K562 (cell line): ENCODE measurements around the gene CUEDC2. TPM values are rescaled to one million over a fixed set of nuclear protein-coding genes. Genes with fewer than 3 reads are reported as not detected.

Experiments used
- ATAC-seq: fragments of 200-7000 bp; cut with Tn5 transposase; 3 replicates; pipeline ENCODE4 v1.9.1; 2020; ENCODE audit warnings: moderate library complexity
- BruUV-seq: library from RNA; stranded (reverse); fragments of 400-500 nt; replicated peaks from 2 replicates; lab custom pipeline; 2021; lab: Mats Ljungman, UMichigan
- CTCF ChIA-PET: fragments of 300-600 bp; formaldehyde crosslinking; extraction: SDS; loops from one replicate; lab custom pipeline; 2021; ENCODE audit warnings: low intra/inter-chr PET ratio; lab: Yijun Ruan, JAX
- POLR2A ChIA-PET: fragments of 300-600, 350-650 bp; sonication (Branson Sonifier 250); formaldehyde crosslinking; extraction: SDS; loops from one replicate; lab custom pipeline; 2021; ENCODE audit warnings: antibody characterized with exemption, inconsistent platforms; lab: Yijun Ruan, JAX
- DNase-seq, 4 experiments: peaks; one replicate each; pipeline versions ENCODE4 v3.0.0 to v3.0.0-alpha.2; 2011 to 2018; ENCODE audit warnings: low spot score in 3 of 4, mixed read lengths in 3 of 4; ENCODE audit errors: extremely low read depth in 1 of 4
- FAIRE-seq: peaks from 2 replicates; lab custom pipeline; 2011; peaks lifted over from hg19 to GRCh38; lab: Jason Lieb, UNC
- H2AFZ ChIP-seq: 2 replicates; pipeline ENCODE4 v1.6.0; 2011; ENCODE audit warnings: low read depth, low read length, control low read depth, inconsistent platforms
- H3K27ac ChIP-seq: fragments of 200-600 bp; 3 replicates; pipeline ENCODE4 v1.8.0; 2011; ENCODE audit warnings: low read depth, mild to moderate bottlenecking, control low read depth, inconsistent platforms, low read length, moderate library complexity, mixed read lengths; ENCODE audit errors: extremely low read depth
- H3K27me3 ChIP-seq, 2 experiments: fragments of 300-600 bp in 1 of 2; 2 replicates in 1 of 2; 3 replicates in 1 of 2; pipeline versions ENCODE4 v1.6.0 to v1.8.0; 2011; ENCODE audit warnings: inconsistent platforms in 2 of 2, low read length in 2 of 2, mild to moderate bottlenecking in 1 of 2, mixed read lengths in 1 of 2, moderate library complexity in 1 of 2; ENCODE audit not compliant: control insufficient read depth in 2 of 2, insufficient read depth in 2 of 2
- H3K36me3 ChIP-seq: fragments of 300-600 bp; 3 replicates; pipeline ENCODE4 v1.8.0; 2011; ENCODE audit warnings: mild to moderate bottlenecking, low read length, inconsistent platforms; ENCODE audit not compliant: control insufficient read depth, insufficient read depth
- H3K4me1 ChIP-seq, 2 experiments: fragments of 200-600 bp in 1 of 2; replicated peaks in 1 of 2; 2 replicates in 1 of 2; 3 replicates in 1 of 2; pipeline versions ENCODE4 v1.5.1 to v1.8.0; 2011; ENCODE audit warnings: inconsistent platforms in 2 of 2, low read length in 2 of 2, mild to moderate bottlenecking in 1 of 2, mixed read lengths in 1 of 2, moderate library complexity in 1 of 2; ENCODE audit not compliant: control insufficient read depth in 2 of 2, insufficient read depth in 2 of 2
- H3K4me2 ChIP-seq: 2 replicates; pipeline ENCODE4 v1.6.1; 2011; ENCODE audit warnings: low read length, control low read depth, inconsistent platforms, mixed read lengths; ENCODE audit not compliant: insufficient read depth
- H3K4me3 ChIP-seq: fragments of 200-600 bp; sonication (generic), shearing (Covaris generic); 2 replicates; pipeline ENCODE4 v1.5.1; 2016; ENCODE audit warnings: control low read depth, inconsistent platforms
- H3K79me2 ChIP-seq: fragments of 200-600 bp; 3 replicates; pipeline ENCODE4 v1.8.0; 2011; ENCODE audit warnings: low read length, inconsistent platforms; ENCODE audit not compliant: control insufficient read depth, insufficient read depth
- H3K9ac ChIP-seq, 2 experiments: 2 replicates each; pipeline versions ENCODE4 v1.6.0 to v1.6.1; 2011; ENCODE audit warnings: low read depth in 2 of 2, low read length in 2 of 2, control low read depth in 1 of 2, inconsistent platforms in 1 of 2, mild to moderate bottlenecking in 1 of 2, mixed read lengths in 1 of 2; ENCODE audit not compliant: insufficient read depth in 1 of 2
- H3K9me1 ChIP-seq: one replicate; pipeline ENCODE4 v1.6.0; 2011; ENCODE audit warnings: inconsistent platforms, mild to moderate bottlenecking, low read length, moderate library complexity; ENCODE audit not compliant: control insufficient read depth, insufficient read depth
- H3K9me3 ChIP-seq: replicated peaks from 2 replicates; pipeline ENCODE4 v1.5.1; 2011; ENCODE audit warnings: low read depth, low read length, inconsistent platforms; ENCODE audit not compliant: control insufficient read depth, insufficient read depth
- H4K20me1 ChIP-seq: replicated peaks from 2 replicates; pipeline ENCODE4 v1.6.1; 2011; ENCODE audit warnings: low read length, inconsistent platforms, mixed read lengths; ENCODE audit not compliant: control insufficient read depth, insufficient read depth
- CBX2 ChIP-seq: fragments of 200-600 bp; sonication (generic); IDR thresholded peaks from one replicate; pipeline ENCODE4 v1.6.1; 2012; ENCODE audit warnings: mild to moderate bottlenecking, low read length, inconsistent platforms; ENCODE audit not compliant: insufficient read depth, poor library complexity, severe bottlenecking
- CEBPG ChIP-seq, 3 experiments: fragments of 200-800 bp in 1 of 3; sonication (Bioruptor generic) in 1 of 3; sonication (generic) in 1 of 3; formaldehyde crosslinking in 1 of 3; IDR thresholded peaks in 2 of 3; conservative IDR thresholded peaks in 1 of 3; 2 replicates each; pipeline versions ENCODE4 v1.6.1 to v1.8.0; 2016 to 2022; ENCODE audit warnings: missing compliant biosample characterization in 2 of 3, missing genetic modification characterization in 2 of 3, mild to moderate bottlenecking in 1 of 3, missing genetic modification reagents in 1 of 3
- HNRNPH1 ChIP-seq: fragments of 200-400 bp; formaldehyde crosslinking; optimal IDR thresholded peaks from 2 replicates; pipeline ENCODE3; 2017; ENCODE audit warnings: low read depth, mild to moderate bottlenecking, low read length, moderate library complexity
- MECOM ChIP-seq: fragments of 250-450 bp; sonication (Bioruptor Pico); IDR thresholded peaks from 2 replicates; pipeline ENCODE4 v1.8.0; 2022; ENCODE audit warnings: inconsistent platforms
- MTF1 ChIP-seq: fragments of 250-450 bp; sonication (Bioruptor Pico); IDR thresholded peaks from 2 replicates; pipeline ENCODE4 v1.9.0; 2021; ENCODE audit warnings: moderate library complexity, mild to moderate bottlenecking, inconsistent platforms, borderline replicate concordance
- OTX1 ChIP-seq: fragments of 450-650 bp; formaldehyde crosslinking; IDR thresholded peaks from 2 replicates; pipeline ENCODE4 v1.4.0; 2022; ENCODE audit warnings: mild to moderate bottlenecking
- PHB ChIP-seq: fragments of 250-450 bp; sonication (Bioruptor Pico); IDR thresholded peaks from 2 replicates; pipeline ENCODE4 v1.5.0; 2021
- RBM14 ChIP-seq: fragments of 200-400 bp; formaldehyde crosslinking; IDR thresholded peaks from 2 replicates; pipeline ENCODE4 v1.6.1; 2018; ENCODE audit warnings: low read depth, mild to moderate bottlenecking, low read length, moderate library complexity, borderline replicate concordance; ENCODE audit not compliant: insufficient read depth
- SOX6 ChIP-seq: fragments of 450-650 bp; IDR thresholded peaks from 2 replicates; pipeline ENCODE4 v1.6.1; 2014; ENCODE audit warnings: mild to moderate bottlenecking
- XRCC4 ChIP-seq: IDR thresholded peaks from one replicate; pipeline ENCODE4 v1.6.1; 2011; ENCODE audit not compliant: insufficient read depth, insufficient read length; ENCODE audit errors: extremely low read depth
- XRCC5 ChIP-seq: fragments of 200-400 bp; formaldehyde crosslinking; IDR thresholded peaks from 2 replicates; pipeline ENCODE4 v1.6.1; 2017; ENCODE audit warnings: low read depth, mild to moderate bottlenecking, low read length
- ZBTB7A ChIP-seq: IDR thresholded peaks from 2 replicates; pipeline ENCODE4 v1.6.1; 2011; ENCODE audit warnings: low read depth, mild to moderate bottlenecking, low read length, moderate library complexity, borderline replicate concordance; ENCODE audit not compliant: control insufficient read depth
- ZNF3 ChIP-seq: fragments of 250-450 bp; sonication (Bioruptor Pico); IDR thresholded peaks from 2 replicates; pipeline ENCODE4 v1.5.0; 2021; ENCODE audit warnings: mild to moderate bottlenecking, moderate library complexity
- ZNF347 ChIP-seq: fragments of 450-650 bp; formaldehyde crosslinking; IDR thresholded peaks from 2 replicates; pipeline ENCODE4 v1.4.0; 2020; ENCODE audit warnings: low read depth, mild to moderate bottlenecking, moderate library complexity
- ZNF444 ChIP-seq: fragments of 250-450 bp; sonication (Bioruptor Pico); IDR thresholded peaks from 2 replicates; pipeline ENCODE4 v1.4.0; 2020; ENCODE audit warnings: mild to moderate bottlenecking, moderate library complexity
- WGBS: fragments of 100-300 bp; shearing (Covaris generic); methylation state at CpG from one replicate; pipeline ENCODE4 v1.1.6; 2016; ENCODE audit warnings: low coverage, mixed read lengths; ENCODE audit not compliant: insufficient coverage; ENCODE audit errors: missing lambda C conversion rate; 5-methylcytosine and 5-hydroxymethylcytosine counted together
- in situ Hi-C: fragments of 300-500 bp; cut with MboI; formaldehyde crosslinking; loops from 4 replicates; pipeline ENCODE4 v1.15.0; 2018; ENCODE audit warnings: inconsistent platforms, mixed read lengths
- intact Hi-C: fragments of 100-400 bp; cut with micrococcal nuclease; formaldehyde crosslinking; loops from 2 replicates; pipeline ENCODE4 v1.14.2; 2022
- polyA plus RNA-seq, 8 experiments: library from polyadenylated mRNA; depleted of rRNA in 4 of 8; stranded (reverse) in 5 of 8; unstranded in 3 of 8; fragments of >200 nt; fragmentation: Nextera tagmentation in 2 of 8; fragmentation: Illumina TruSeq in 1 of 8; extraction: Ambion mirVana in 2 of 8; extraction: Trizol in 1 of 8; gene quantifications; 2 replicates each; pipeline versions ENCODE4 v1.2.1 to v1.2.3, GENCODE V29; 2011 to 2014; ENCODE audit warnings: inconsistent platforms in 1 of 8, missing spikeins in 1 of 8
- total RNA-seq, 7 experiments: library from RNA; depleted of rRNA in 6 of 7; stranded (reverse); fragments of >200 nt in 6 of 7; fragmentation: Illumina TruSeq in 2 of 7; extraction: Trizol in 2 of 7; gene quantifications; 2 replicates each; pipeline versions ENCODE4 v1.2.1 to v1.2.3, GENCODE V29; 2011 to 2021; ENCODE audit warnings: low replicate concordance in 1 of 7
- TF ChIP-seq, protein P1 (sequence below): sonication (generic); formaldehyde crosslinking; IDR thresholded peaks from 2 replicates; pipeline ENCODE4 v1.8.0; 2022; ENCODE audit warnings: mild to moderate bottlenecking, missing genetic modification reagents

The CUEDC2 gene
- total and polyA plus RNA-seq, 9 of the 15 experiments (the other 6 are each of a cell fraction or from before 2014, with no cell fraction given), result 8.5 to 48.9 (median 27.4) TPM

DNA sequence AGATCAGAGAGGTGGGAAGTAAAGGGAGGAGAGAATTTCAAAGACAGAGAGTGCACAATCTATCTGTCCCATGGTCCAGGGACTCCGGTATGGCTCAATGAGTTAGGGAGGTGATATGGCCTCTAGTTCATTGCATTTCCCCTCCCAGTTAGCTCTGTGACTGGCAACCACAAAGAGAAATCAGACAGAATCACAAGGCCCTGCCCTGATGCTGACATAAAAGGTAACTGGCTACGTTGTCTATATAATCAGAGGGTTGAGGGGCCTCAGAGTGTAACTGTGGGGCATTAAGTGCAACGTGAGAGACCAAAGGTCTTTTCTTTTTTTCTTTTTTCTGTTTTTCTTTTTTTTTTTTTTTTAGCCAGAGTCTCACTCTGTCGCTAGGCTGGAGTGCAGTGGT, 26.3 kb upstream of the CUEDC2 start:
- H3K4me1 ChIP-seq, result peaks cover 29 to 35% of the 10 kb centered on the region in 2 experiments
- no peak overlapping the region for H3K9ac ChIP-seq
- H3K79me2 ChIP-seq, result peaks cover 3% of the 10 kb centered on the region; the same call in 2 of the 3 replicates
- no peak overlapping the region for H2AFZ ChIP-seq
- in situ Hi-C loops, result no loop called here
- H3K27ac ChIP-seq, result no peak overlapping the region
- no peak for TF ChIP-seq CBX2
- H4K20me1 ChIP-seq, result no peaks in the 10 kb centered on the region
- no peaks in the 10 kb centered on the region for H3K27me3 ChIP-seq
- CTCF ChIA-PET, result no interaction called here
- WGBS, result 42% methylated on average over 4 of the region's 4 CpGs
- POLR2A ChIA-PET, result no interaction called here
- DNase-seq, result no peak
- BruUV-seq, result no TSS peak
- H3K36me3 ChIP-seq, result peaks cover 21% of the 10 kb centered on the region; the same call in 2 of the 3 replicates
- no peaks in the 10 kb centered on the region for H3K9me3 ChIP-seq
- no peaks in the 10 kb centered on the region for H3K9me1 ChIP-seq
- intact Hi-C loops, result no loop called here
- FAIRE-seq, result no peak
- no peak overlapping the region for H3K4me2 ChIP-seq
- H3K4me3 ChIP-seq, result no peak overlapping the region
- ATAC-seq, result no peak

DNA sequence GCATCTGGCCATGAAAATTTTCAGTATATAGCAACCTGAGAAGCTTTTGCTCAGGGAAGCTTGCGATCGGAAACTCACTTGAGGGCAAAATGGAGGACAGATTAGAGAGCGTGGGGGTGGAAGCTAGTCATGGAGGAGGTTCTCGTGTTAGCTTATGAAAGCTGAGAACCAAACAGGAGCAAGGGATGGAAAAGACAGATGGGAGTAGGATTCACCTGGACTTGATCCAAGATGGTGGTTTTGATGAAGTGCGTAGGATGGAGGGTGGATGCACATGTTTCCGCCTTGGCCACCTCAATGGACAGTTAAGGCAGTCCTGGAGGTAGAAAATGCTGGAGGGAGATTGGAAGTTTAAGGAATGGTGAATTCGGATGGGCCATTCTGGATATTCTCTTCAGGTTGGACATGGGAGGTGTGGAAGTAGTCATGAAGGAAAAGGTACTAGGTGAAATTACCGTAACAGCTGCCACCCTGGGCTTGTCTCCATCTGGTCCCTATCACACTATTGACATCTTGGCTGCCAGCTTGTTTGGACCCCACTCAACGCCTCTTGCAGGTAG, 25.3 kb upstream of the CUEDC2 start:
- Histone ChIP-seq H3K27me3 (no peaks in the 10 kb centered on the region), H3K9ac (no peak overlapping the region), H3K9me3 (no peaks in the 10 kb centered on the region), H4K20me1 (no peaks in the 10 kb centered on the region), H3K4me1 (peaks cover 23 to 41% of the 10 kb centered on the region in 2 experiments), H3K36me3 (peaks cover 31% of the 10 kb centered on the region; the same call in 2 of the 3 replicates), H3K27ac (no peak overlapping the region), H2AFZ (no peak overlapping the region), H3K79me2 (peaks cover 13% of the 10 kb centered on the region), H3K9me1 (no peaks in the 10 kb centered on the region), H3K4me2 (no peak overlapping the region), H3K4me3 (no peak overlapping the region)
- FAIRE-seq, result no peak
- DNase-seq, result no peak
- CTCF ChIA-PET, result no interaction called here
- in situ Hi-C loops, result no loop called here
- intact Hi-C loops, result no loop called here
- BruUV-seq, result no TSS peak
- POLR2A ChIA-PET, result interaction anchor here (2.6 kb wide), 1 partner anchor 21 kb away, joined by 13 read pairs; no protein-coding TSS in a partner anchor
- WGBS, result 91% methylated on average over 8 of the region's 9 CpGs
- ATAC-seq, result no peak
- TF ChIP-seq OTX1 (CRISPR knock-in tag) (no peak), ZNF347 (CRISPR knock-in tag) (no peak), ZNF444 (no peak), MECOM (no peak), PHB (CRISPR knock-in tag) (no peak), MTF1 (CRISPR knock-in tag) (no peak), ZNF3 (no peak), HNRNPH1 (no peak), XRCC5 (no peak), SOX6 (no peak), RBM14 (no peak), ZBTB7A (no peak), XRCC4 (no peak), CEBPG (CRISPR knock-in tag; IDR thresholded peaks at IDR 0.05) (no peak), CEBPG (tag; conservative IDR thresholded peaks at IDR 0.05 in 1 of 2, IDR thresholded peaks at IDR 0.05 in 1 of 2) (no peak)
- TF ChIP-seq, protein P1, sequence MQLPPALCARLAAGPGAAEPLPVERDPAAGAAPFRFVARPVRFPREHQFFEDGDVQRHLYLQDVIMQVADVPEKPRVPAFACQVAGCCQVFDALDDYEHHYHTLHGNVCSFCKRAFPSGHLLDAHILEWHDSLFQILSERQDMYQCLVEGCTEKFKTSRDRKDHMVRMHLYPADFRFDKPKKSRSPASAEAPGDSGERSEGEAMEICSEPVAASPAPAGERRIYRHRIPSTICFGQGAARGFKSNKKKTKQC (CRISPR knock-in tag), result no peak
